Measurements from ENCODE around the gene OTOGL.

OTOGL gene

DNA sequence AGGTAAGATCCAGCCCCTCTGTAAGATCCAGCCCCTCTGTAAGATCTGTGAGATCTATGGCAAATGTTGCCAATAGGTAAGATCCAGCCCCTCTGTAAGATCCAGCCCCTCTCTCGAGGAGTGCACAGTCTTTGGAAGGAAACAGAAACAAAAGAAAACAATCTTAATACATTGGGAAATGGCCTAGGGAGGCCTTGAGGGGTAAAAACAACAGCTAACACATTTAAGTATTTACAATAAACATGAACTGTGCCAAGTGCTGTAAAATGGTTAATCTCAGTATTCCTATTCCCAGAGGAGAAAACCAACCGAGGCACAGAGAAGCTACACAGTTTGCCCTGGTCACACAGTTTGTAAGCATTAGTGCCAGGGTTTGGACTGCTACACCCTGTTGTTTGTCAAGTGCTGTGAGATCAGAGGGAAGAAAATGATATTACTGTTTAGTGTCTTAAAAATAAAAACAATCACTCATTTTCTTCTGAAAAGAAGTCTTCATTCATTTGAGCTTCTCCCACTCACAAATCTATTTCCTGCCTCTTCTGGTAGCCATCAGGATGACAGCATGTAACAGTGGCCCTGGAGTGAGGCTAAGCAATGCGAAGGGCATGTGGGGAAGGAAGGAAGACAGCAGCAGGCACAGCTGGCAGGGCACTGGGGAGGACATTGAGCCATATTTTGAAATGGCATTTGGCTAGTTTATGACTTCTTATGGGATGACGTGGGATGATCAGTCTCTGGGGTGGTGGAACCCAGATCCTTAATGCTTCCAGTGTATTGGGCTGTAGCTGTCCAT is 226.0 kb downstream of the OTOGL start:
- DNase-seq: no peak
- no peak overlapping the region for H3K4me3 Mint-ChIP-seq
- no peaks in the 10 kb centered on the region for H3K4me1 Mint-ChIP-seq (ENCODE audit: low read depth)
- no peaks in the 10 kb centered on the region for H3K36me3 Mint-ChIP-seq (ENCODE audit: low read depth)
- H3K9me3 Mint-ChIP-seq: no peaks in the 10 kb centered on the region
- no peak overlapping the region for H3K27ac Mint-ChIP-seq
- H3K27me3 Mint-ChIP-seq: no peaks in the 10 kb centered on the region

DNA sequence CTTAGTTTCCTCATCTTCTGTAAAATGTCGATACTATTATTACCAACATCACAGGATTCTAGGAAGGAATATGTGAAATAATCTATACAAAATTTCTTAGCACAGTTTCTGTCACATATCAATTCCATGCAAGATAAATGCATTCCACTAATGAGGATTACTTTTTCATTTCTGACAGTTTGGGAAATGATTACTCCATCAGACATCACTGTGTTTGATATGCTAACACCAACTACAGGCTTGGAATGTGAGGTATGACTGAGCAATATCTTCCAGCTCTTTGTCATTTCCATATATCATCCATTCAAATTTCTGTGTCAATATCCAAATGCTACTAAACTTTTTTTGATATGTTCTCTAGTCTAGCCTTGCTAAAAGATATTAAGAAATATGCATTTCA is 233.5 kb downstream of the OTOGL start:
- no peaks in the 10 kb centered on the region for H3K27me3 Mint-ChIP-seq
- H3K4me3 Mint-ChIP-seq: no peak overlapping the region
- no peaks in the 10 kb centered on the region for H3K9me3 Mint-ChIP-seq
- no peak overlapping the region for H3K27ac Mint-ChIP-seq
- no peaks in the 10 kb centered on the region for H3K36me3 Mint-ChIP-seq (ENCODE audit: low read depth)
- no peaks in the 10 kb centered on the region for H3K4me1 Mint-ChIP-seq (ENCODE audit: low read depth)
- DNase-seq: no peak

DNA sequence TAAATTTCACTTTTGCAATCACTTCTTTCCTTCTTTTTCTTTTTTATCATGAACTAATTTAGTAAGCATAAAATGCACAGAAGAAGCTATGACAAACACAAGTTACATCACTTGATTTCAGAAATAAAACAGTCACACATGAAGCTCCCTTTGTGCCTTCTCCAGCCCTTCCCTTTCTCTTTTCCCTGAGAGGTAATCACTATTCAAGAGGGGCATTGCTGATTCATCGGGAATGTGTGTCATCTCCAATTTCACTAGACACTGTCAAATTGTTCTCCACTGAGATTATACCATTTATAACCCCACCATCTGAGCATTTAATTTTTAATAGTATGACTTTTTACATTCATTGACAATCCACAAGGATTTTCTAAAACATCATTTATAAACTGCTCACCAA is 253.1 kb downstream of the OTOGL start:
- no peaks in the 10 kb centered on the region for H3K4me1 Mint-ChIP-seq (ENCODE audit: low read depth)
- no peak overlapping the region for H3K4me3 Mint-ChIP-seq
- no peaks in the 10 kb centered on the region for H3K36me3 Mint-ChIP-seq (ENCODE audit: low read depth)
- H3K27ac Mint-ChIP-seq: no peak overlapping the region
- DNase-seq: no peak
- no peaks in the 10 kb centered on the region for H3K27me3 Mint-ChIP-seq
- H3K9me3 Mint-ChIP-seq: peaks cover 6% of the 10 kb centered on the region

DNA sequence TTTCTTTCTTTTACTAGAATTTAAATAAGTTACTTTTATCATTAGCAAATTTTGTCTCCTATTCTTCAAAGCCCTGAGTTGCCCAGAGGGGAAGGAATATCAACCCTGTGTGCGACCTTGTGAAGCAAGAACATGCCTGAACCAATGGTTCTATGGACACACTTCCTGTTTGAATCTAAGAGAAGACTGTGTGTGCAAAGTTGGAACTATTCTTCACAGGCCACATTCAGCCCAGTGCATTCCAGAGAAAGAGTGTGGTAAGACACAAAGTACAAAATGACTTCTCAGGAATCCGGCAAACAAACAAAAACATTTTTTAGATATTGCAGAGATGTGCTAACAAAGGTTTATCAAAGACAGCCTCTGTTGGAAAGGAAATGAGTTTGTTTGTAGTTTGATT is 253.9 kb downstream of the OTOGL start:
- DNase-seq: no peak
- Mint-ChIP-seq H3K4me3 (no peak overlapping the region), H3K27me3 (no peaks in the 10 kb centered on the region), H3K27ac (no peak overlapping the region), H3K36me3 (ENCODE audit: low read depth) (no peaks in the 10 kb centered on the region), H3K9me3 (no peaks in the 10 kb centered on the region), H3K4me1 (ENCODE audit: low read depth) (no peaks in the 10 kb centered on the region)

DNA sequence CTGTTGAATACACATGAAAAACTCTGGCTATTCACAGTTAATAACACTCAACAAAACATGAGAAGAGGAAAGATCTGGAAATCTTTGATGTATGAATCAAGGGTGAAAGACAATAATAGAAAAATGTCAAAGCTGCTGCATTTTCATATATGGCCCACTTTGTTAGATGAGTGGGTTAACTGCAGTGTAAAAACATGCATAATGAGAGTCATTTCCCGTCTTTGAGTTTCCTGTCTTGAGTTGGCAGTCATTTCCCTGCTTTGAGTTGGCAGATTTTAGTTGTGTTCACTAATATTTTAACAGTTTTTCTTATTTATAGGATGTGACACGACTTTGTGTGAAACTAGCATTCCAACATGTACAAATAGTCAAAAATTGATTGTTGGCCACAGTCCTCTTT is 256.8 kb downstream of the OTOGL start:
- DNase-seq: no peak
- Mint-ChIP-seq H3K4me1 (ENCODE audit: low read depth) (no peaks in the 10 kb centered on the region), H3K36me3 (ENCODE audit: low read depth) (no peaks in the 10 kb centered on the region), H3K27ac (no peak overlapping the region), H3K9me3 (peaks cover 2% of the 10 kb centered on the region), H3K27me3 (no peaks in the 10 kb centered on the region), H3K4me3 (no peak overlapping the region)

DNA sequence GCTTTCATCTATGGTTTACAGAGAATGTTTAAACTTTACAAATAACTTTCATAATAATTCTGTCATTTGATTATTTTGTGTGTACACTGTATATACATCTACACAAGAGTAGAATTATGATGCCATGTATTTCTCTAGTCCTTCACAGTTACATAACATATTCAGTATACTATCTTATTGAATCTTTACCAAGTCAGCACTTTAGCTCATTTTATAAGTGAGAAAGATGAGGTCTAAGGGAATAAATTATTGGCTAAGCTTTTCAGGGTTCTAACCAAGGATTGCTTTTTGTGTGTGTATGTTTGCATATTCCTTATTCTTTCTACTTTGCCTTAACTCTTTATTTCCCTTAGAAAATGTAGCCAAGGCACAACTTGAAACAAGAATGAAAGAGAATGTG is 260.4 kb downstream of the OTOGL start:
- H3K4me1 Mint-ChIP-seq (ENCODE audit: low read depth): no peaks in the 10 kb centered on the region
- no peak overlapping the region for H3K27ac Mint-ChIP-seq
- no peaks in the 10 kb centered on the region for H3K36me3 Mint-ChIP-seq (ENCODE audit: low read depth)
- no peaks in the 10 kb centered on the region for H3K27me3 Mint-ChIP-seq
- DNase-seq: no peak
- no peak overlapping the region for H3K4me3 Mint-ChIP-seq
- peaks cover 6% of the 10 kb centered on the region for H3K9me3 Mint-ChIP-seq

DNA sequence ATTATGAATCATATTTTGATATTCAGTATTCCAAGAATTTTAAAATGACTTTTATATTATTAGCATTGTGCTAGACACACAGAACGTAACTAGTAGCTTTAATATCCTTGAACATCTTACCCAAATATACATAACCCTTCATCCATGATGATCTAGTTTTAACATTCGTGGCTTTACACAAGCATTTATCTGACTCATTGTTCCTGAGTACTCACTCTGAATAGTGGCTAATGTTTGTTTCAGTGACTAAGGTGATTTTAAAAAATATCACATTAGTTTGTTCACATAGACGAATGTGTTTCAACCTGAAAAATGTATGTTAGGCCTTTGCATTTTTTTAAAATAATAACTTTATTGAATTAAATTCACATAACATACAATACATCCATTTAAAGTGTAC is 264.7 kb downstream of the OTOGL start:
- Mint-ChIP-seq H3K9me3 (peaks cover 6% of the 10 kb centered on the region), H3K4me1 (ENCODE audit: low read depth) (no peaks in the 10 kb centered on the region), H3K4me3 (no peak overlapping the region), H3K27me3 (no peaks in the 10 kb centered on the region), H3K27ac (no peak overlapping the region), H3K36me3 (ENCODE audit: low read depth) (no peaks in the 10 kb centered on the region)
- DNase-seq: no peak

DNA sequence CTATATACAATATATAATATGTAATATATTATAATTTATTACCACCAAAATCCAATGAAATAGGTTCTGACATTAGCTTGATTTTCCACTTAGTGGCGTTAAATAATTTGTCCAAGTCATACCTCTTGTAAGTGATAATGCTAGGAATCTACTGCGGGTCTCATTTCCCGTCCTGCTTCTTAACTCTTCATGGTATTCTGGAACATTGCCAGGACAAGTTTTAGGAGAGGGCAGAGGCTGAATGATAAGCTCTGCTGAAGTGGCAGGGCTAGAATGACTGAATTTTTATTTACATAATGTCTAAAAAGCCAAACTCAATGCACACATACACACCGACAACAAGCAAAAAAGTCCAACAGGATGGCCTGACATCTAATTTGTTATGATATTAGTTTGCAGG is 274.3 kb downstream of the OTOGL start:
- Mint-ChIP-seq H3K27me3 (no peaks in the 10 kb centered on the region), H3K9me3 (no peaks in the 10 kb centered on the region), H3K4me1 (ENCODE audit: low read depth) (no peaks in the 10 kb centered on the region), H3K27ac (no peak overlapping the region), H3K4me3 (no peak overlapping the region), H3K36me3 (ENCODE audit: low read depth) (no peaks in the 10 kb centered on the region)
- no peak for DNase-seq

DNA sequence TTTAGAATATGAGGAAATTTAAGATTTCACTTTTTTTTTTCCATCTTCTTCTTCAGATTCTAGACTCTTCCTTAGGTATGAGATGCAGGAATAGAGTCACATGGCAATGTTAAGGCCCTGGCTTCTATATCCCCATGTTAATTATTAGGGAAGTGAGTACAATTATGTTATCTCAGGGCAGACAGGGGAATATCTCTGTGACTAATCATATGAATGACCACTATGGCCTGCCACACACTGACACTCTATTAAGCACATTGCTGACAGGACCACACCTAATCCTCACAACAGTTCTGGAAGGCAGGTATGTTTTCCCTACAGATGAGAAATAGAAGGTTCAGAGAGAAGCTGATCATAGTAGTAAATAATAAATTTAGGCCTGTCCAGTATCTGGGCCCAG is 275.3 kb downstream of the OTOGL start:
- H3K4me1 Mint-ChIP-seq (ENCODE audit: low read depth): no peaks in the 10 kb centered on the region
- H3K9me3 Mint-ChIP-seq: no peaks in the 10 kb centered on the region
- no peaks in the 10 kb centered on the region for H3K27me3 Mint-ChIP-seq
- DNase-seq: no peak
- H3K36me3 Mint-ChIP-seq (ENCODE audit: low read depth): no peaks in the 10 kb centered on the region
- no peak overlapping the region for H3K4me3 Mint-ChIP-seq
- no peak overlapping the region for H3K27ac Mint-ChIP-seq

DNA sequence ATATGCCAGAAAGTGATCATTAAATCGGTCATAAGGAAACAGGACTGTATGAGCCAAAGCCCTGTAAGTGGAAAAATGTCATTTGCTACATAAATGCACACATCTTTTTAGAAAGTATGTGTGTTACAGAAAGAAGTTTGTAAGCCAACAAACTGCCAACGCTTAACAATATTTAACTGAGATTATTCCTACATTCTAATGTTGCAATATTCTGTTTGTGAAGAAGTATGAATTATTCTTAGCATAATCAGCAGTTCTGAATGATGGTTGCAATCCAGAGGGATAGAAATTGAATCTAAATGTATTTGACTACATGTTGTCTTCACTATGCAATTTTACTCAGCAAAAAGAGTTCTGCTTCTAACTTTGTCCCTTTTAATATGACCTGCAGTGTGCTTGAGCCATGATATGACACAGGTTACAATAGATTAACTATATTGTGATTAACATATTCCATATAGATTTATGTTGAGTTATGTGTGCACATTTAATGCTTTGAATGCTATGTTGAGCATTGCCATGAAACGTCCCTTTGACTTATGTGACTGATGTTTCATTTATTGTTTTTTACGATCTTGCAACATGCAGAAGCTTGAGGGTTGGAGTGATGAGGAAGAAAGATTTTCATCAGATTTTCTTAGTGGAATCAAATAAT is 277.9 kb downstream of the OTOGL start:
- Mint-ChIP-seq H3K36me3 (ENCODE audit: low read depth) (no peaks in the 10 kb centered on the region), H3K27me3 (no peaks in the 10 kb centered on the region), H3K27ac (no peak overlapping the region), H3K4me1 (ENCODE audit: low read depth) (no peaks in the 10 kb centered on the region), H3K4me3 (no peak overlapping the region), H3K9me3 (no peaks in the 10 kb centered on the region)
- no peak for DNase-seq

DNA sequence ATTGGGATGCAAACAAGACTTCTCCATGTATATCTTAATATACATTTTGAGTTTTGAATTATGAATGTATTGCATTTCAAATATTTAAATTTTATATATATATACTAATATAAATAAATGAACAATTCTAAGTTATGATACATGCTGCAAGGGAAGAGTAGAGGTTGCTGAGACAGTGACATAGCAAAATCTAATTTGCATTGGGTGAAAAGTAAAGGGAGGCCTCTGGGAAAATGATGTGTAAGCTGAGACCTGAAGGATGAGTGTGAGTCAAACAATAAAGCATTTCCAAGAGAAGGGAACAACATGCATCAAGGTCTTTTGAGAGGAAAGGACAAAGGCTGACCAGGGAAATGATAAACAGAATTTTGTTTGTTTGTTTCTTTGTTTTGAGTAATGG is 281.8 kb downstream of the OTOGL start:
- Mint-ChIP-seq H3K27me3 (no peaks in the 10 kb centered on the region), H3K36me3 (ENCODE audit: low read depth) (no peaks in the 10 kb centered on the region), H3K27ac (no peak overlapping the region), H3K4me1 (ENCODE audit: low read depth) (no peaks in the 10 kb centered on the region), H3K4me3 (no peak overlapping the region), H3K9me3 (no peaks in the 10 kb centered on the region)
- no peak for DNase-seq

DNA sequence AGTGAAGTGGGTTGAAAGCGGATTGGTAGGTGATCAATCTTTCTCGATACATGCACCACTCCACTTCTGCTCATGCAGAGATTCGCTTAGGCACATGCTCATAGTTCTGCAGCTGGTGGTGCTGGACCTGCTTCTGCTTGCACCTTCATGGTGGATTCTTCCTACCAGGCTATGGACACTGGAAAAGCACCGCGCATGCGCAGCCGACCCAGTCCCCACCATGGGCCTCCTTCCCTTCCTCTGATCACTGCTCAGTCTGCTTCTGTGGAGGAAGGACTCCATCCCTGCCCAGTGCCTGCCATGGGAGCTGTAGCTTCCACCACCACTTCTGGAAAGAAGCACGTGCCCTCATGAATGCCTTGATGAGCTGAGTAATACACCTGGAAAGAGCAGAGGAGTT is 282.9 kb downstream of the OTOGL start:
- DNase-seq: no peak
- Mint-ChIP-seq H3K9me3 (peaks cover 5% of the 10 kb centered on the region), H3K27me3 (no peaks in the 10 kb centered on the region), H3K4me3 (no peak overlapping the region), H3K36me3 (ENCODE audit: low read depth) (no peaks in the 10 kb centered on the region), H3K27ac (no peak overlapping the region), H3K4me1 (ENCODE audit: low read depth) (no peaks in the 10 kb centered on the region)

DNA sequence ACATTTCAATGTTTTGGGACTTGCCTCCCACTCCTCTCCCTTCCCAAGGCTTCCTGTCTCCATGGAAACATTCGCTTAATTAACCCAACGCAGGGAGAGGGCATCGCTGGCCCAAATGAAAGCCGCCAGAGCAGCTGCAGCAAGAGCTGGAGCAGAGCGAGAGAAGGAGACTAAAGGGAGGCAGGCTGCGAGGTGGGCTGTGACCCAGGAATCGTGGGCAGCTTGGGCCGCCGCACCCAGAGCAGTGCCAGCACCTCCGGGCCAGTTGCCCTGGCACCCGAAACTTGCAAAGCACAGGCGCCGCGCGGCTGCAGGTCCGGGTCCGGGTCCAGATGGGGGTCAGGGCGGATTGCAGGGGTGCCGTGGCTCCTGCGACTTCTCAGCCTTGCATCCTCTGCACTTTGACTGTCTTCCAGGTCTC is 301.2 kb downstream of the OTOGL start:
- H3K27me3 Mint-ChIP-seq: peaks cover 6% of the 10 kb centered on the region
- no peak for DNase-seq
- no peaks in the 10 kb centered on the region for H3K4me1 Mint-ChIP-seq (ENCODE audit: low read depth)
- no peak overlapping the region for H3K27ac Mint-ChIP-seq
- peaks cover 3% of the 10 kb centered on the region for H3K9me3 Mint-ChIP-seq
- no peaks in the 10 kb centered on the region for H3K36me3 Mint-ChIP-seq (ENCODE audit: low read depth)
- no peak overlapping the region for H3K4me3 Mint-ChIP-seq

DNA sequence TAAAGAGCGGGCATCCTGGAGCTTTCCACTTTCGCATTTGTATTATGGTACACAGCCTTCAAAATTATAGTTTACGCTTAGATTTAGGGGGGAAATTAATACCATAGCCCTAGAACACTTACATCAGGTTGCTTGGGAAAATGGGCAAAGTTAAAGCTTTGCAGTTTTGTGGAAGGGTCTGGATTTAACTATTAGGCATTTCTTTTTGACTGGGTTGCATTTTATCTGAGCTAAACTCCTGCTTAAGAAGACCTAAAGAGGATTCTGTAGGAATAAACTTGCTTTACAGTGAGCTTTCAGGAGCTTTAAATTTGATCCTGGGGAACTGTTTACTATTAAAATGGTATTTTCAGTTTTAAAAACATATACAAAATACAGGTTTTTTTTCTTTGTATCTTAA is 301.9 kb downstream of the OTOGL start:
- Mint-ChIP-seq H3K4me3 (no peak overlapping the region), H3K9me3 (peaks cover 3% of the 10 kb centered on the region), H3K27me3 (peaks cover 6% of the 10 kb centered on the region), H3K4me1 (ENCODE audit: low read depth) (no peaks in the 10 kb centered on the region), H3K36me3 (ENCODE audit: low read depth) (no peaks in the 10 kb centered on the region), H3K27ac (no peak overlapping the region)
- DNase-seq: no peak

DNA sequence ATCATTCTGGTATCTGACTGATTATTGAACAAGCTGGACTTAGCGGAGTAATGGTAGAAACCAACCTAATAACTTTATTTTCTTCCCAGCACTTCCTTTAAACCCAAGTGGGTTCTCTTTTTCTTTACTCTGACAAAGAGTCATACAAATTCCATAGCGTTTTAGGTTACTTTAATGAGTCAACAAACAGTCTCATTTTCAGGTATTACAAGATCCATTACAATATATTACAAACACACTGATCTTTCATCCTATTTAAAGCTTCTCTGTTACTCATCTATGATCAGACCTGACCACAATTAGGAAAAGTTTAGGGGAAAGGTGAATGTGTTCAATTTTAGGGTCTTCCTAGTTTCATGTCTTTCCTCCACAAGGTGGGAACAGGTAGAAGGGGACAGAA is 305.3 kb downstream of the OTOGL start:
- Mint-ChIP-seq H3K4me3 (no peak overlapping the region), H3K36me3 (ENCODE audit: low read depth) (no peaks in the 10 kb centered on the region)

More for the DNA sequence above, 305.3 kb downstream of the OTOGL start:
- Mint-ChIP-seq H3K27ac (no peak overlapping the region), H3K27me3 (peaks cover 6% of the 10 kb centered on the region), H3K4me1 (ENCODE audit: low read depth) (no peaks in the 10 kb centered on the region), H3K9me3 (no peaks in the 10 kb centered on the region)
- no peak for DNase-seq

Measured in activated T-cell treated with anti-CD3 and anti-CD28 coated beads, Interleukin-2, amount 50 U/mL, for 24 hours (primary cell).